Activated naive CD4-positive, alpha-beta T cell treated with anti-CD3 and anti-CD28 coated beads, Interleukin-2, amount 50 U/mL, for 24 hours (primary cell): Measurements from ENCODE around the gene PIP5K1C.

Source experiments
- H3K27ac Mint-ChIP-seq: one replicate; pipeline ENCODE4 v1.8.0; 2021; ENCODE audit warnings: mild to moderate bottlenecking, mixed read lengths
- H3K27me3 Mint-ChIP-seq: one replicate; pipeline ENCODE4 v1.8.0; 2021; ENCODE audit warnings: mixed read lengths
- H3K36me3 Mint-ChIP-seq: one replicate; pipeline ENCODE4 v1.8.0; 2021; ENCODE audit warnings: mixed read lengths
- H3K4me1 Mint-ChIP-seq: one replicate; pipeline ENCODE4 v1.8.0; 2021; ENCODE audit warnings: mixed read lengths
- H3K4me3 Mint-ChIP-seq: one replicate; pipeline ENCODE4 v1.8.0; 2021; ENCODE audit warnings: mild to moderate bottlenecking, mixed read lengths
- H3K9me3 Mint-ChIP-seq: one replicate; pipeline ENCODE4 v1.8.0; 2021; ENCODE audit warnings: mixed read lengths

The PIP5K1C gene

GRCh38 chr19:3612330-3612729 is 87.9 kb downstream of the PIP5K1C start:
- H3K9me3 Mint-ChIP-seq: no peaks in the 10 kb centered on the region
- peaks cover 12% of the 10 kb centered on the region for H3K4me1 Mint-ChIP-seq
- H3K27me3 Mint-ChIP-seq: no peaks in the 10 kb centered on the region
- H3K27ac Mint-ChIP-seq: no peak overlapping the region
- peaks cover 2% of the 10 kb centered on the region for H3K36me3 Mint-ChIP-seq
- no peak overlapping the region for H3K4me3 Mint-ChIP-seq

GRCh38 chr19:3611841-3612240 is 88.4 kb downstream of the PIP5K1C start:
- Mint-ChIP-seq H3K36me3 (peaks cover 2% of the 10 kb centered on the region), H3K27ac (no peak overlapping the region), H3K9me3 (no peaks in the 10 kb centered on the region), H3K4me3 (no peak overlapping the region), H3K27me3 (no peaks in the 10 kb centered on the region), H3K4me1 (peaks cover 8% of the 10 kb centered on the region)

DNA sequence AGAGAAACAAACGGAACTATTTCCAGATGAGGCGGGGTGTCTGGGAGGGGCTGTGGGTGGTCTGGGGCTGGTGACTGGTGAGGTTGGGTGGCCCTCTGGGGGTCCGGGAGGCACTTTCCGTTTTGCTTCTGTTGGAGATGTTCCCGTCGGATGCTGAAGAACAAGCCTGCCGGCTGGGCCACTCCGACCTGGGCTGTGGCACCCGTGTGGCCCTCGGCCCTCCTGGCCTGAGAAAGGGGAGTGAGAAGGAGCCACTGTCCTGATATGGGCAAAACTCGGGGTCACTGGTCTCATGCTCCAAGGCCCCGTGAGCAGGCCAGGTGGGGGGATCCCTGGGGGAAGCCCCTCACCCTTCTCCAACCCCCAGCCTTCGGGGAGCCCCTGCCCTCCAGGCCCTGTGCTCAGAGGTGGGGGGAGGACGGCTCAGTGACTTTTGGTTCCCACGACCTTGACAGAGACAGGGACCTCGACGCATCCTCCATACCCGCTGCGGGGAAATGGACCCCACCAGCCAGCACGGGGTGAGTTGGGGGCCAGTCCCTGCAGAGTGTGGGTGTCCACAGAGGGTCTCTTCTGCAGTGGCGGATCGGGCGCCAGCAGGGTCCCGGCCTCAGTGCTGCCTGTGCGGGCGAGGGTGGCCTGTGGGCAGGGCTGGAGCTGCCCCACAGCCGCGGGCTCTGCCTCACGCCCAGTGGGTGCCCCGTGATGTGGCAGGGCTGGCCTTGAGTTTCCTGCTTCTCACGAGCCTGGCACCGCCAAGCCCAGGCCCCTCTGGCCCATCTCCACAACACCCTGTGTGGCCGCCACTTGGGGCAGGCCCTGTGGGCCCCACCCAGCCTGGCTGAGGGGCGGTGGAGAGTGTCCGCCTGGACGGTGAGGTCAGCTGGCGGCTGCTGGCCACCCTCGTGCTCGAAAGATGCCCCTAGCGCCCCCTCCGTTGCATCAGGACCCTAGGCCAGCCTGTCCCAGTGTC is 89.2 kb downstream of the PIP5K1C start:
- Mint-ChIP-seq H3K27ac (no peak overlapping the region), H3K4me1 (peaks cover 8% of the 10 kb centered on the region), H3K27me3 (no peaks in the 10 kb centered on the region), H3K9me3 (no peaks in the 10 kb centered on the region), H3K36me3 (peaks cover 2% of the 10 kb centered on the region), H3K4me3 (no peak overlapping the region)

DNA sequence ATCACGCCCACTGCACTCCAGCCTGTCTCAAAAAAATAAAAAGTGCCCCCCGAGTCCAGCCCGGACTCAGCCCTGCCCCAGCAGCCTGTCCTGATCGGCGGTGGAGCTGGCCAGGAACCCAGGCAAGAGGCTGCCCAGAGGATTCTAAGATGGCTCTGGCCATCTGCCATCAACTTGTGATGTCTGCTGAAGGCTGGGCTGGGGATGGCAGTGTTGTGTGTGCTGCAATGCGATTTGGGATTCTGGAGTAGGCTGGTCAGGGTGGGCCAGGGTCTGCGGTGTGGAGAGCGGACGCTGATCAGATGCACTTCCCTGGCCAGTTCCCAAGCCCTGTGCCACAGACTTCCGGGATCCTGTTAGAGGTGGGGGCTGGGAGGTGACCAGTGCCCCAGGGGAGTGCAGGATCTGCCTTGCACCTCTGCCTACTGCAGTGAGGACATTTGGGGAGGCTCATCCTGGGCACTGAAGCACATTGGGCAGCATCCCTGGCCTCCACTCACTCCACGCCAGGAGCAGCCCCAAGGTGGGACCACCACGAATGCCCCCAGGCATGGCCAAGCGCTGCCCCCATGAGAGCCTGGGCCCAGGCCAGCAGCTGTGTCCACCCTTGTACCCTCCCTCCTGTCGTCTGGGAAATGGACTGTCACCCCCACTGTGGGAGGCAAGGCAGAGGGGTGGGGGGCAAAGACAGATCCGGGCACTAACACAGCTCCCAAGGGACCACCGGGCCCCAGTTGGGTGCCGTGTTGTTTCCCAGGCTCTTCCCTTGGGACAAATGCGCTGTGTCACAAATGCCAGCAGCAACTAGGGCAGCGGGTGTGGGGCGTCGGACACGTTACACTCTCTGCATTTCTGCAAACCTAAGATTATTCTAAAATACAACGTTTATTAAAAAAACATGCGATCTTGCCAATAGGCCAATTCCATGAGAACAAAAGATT is 90.2 kb downstream of the PIP5K1C start:
- H3K27me3 Mint-ChIP-seq: no peaks in the 10 kb centered on the region
- H3K4me1 Mint-ChIP-seq: peaks cover 8% of the 10 kb centered on the region
- no peak overlapping the region for H3K27ac Mint-ChIP-seq
- peaks cover 2% of the 10 kb centered on the region for H3K36me3 Mint-ChIP-seq
- H3K4me3 Mint-ChIP-seq: no peak overlapping the region
- no peaks in the 10 kb centered on the region for H3K9me3 Mint-ChIP-seq

GRCh38 chr19:3608750-3609322 is 91.4 kb downstream of the PIP5K1C start:
- Mint-ChIP-seq H3K27ac (no peak overlapping the region), H3K4me3 (no peak overlapping the region), H3K4me1 (peaks cover 8% of the 10 kb centered on the region), H3K9me3 (no peaks in the 10 kb centered on the region), H3K27me3 (no peaks in the 10 kb centered on the region), H3K36me3 (peaks cover 2% of the 10 kb centered on the region)

- Mint-ChIP-seq H3K36me3 (peaks cover 2% of the 10 kb centered on the region), H3K9me3 (no peaks in the 10 kb centered on the region), H3K4me1 (peaks cover 8% of the 10 kb centered on the region), H3K4me3 (no peak overlapping the region), H3K27me3 (no peaks in the 10 kb centered on the region), H3K27ac (peak overlapping the region; percentile 43)
Observed at GRCh38 chr19:3608079-3608641, 92.1 kb downstream of the PIP5K1C start.

DNA sequence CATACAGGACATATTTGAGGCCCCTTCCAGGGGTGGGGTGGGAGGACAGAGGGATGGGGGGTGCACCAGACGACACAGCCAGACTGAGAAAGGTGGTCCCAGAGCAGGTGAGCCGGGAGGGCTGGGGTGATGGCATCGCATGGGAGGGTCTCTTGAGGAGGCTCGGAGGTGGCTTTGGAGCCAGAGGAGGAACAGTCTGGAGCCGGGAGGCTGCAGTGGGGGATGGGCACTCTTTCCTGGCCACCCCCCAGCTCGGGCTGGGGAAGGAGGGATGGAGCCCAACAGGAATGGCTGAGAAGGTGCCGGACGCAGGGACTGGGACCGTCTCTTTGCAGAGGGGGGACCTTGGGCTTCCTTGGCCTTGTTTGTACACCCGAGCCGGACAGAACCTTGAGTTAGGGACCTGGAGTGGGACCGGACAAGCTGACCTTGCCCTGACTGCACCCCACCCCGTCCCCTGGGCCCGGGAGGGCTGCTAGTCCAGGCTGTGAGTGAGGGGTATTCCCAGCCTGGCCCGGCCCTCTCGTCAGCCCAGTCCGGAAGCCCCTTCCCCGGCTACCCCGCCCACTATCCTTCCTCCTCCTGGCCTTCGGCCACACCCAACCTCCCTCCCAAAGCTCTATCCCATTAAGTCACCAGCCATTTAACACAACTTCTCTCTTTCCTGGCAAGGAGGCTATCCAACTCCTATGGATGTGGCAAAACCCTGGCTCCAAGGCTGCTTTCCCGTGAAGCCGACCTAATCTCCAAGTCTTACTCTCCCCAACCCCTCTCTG is 92.8 kb downstream of the PIP5K1C start:
- H3K36me3 Mint-ChIP-seq: peaks cover 2% of the 10 kb centered on the region
- no peaks in the 10 kb centered on the region for H3K27me3 Mint-ChIP-seq
- peak overlapping the region; percentile 43 for H3K27ac Mint-ChIP-seq
- H3K4me3 Mint-ChIP-seq: no peak overlapping the region
- no peaks in the 10 kb centered on the region for H3K9me3 Mint-ChIP-seq
- H3K4me1 Mint-ChIP-seq: peaks cover 8% of the 10 kb centered on the region

GRCh38 chr19:3606690-3607289 is 93.5 kb downstream of the PIP5K1C start, which contains the start of gene TBXA2R:
Gene TBXA2R (minus strand): TSS chr19:3606875. CDS start chr19:3600634, 6,241 bp downstream.
- H3K27ac Mint-ChIP-seq: no peak within 1 kb of the TSS
- H3K4me3 Mint-ChIP-seq: no peak within 1 kb of the TSS
- H3K27me3 Mint-ChIP-seq: no peaks in the 10 kb centered on the region

GRCh38 chr19:3606174-3606689 is 94.0 kb downstream of the PIP5K1C start:
- H3K9me3 Mint-ChIP-seq: no peaks in the 10 kb centered on the region
- peaks cover 8% of the 10 kb centered on the region for H3K4me1 Mint-ChIP-seq
- H3K27ac Mint-ChIP-seq: no peak overlapping the region
- H3K36me3 Mint-ChIP-seq: no peaks in the 10 kb centered on the region
- no peak overlapping the region for H3K4me3 Mint-ChIP-seq
- no peaks in the 10 kb centered on the region for H3K27me3 Mint-ChIP-seq

More at GRCh38 chr19:3606690-3607289, 93.5 kb downstream of the PIP5K1C start, which contains the start of gene TBXA2R:
- no peaks in the 10 kb centered on the region for H3K36me3 Mint-ChIP-seq
- peaks cover 8% of the 10 kb centered on the region for H3K4me1 Mint-ChIP-seq
- no peaks in the 10 kb centered on the region for H3K9me3 Mint-ChIP-seq

DNA sequence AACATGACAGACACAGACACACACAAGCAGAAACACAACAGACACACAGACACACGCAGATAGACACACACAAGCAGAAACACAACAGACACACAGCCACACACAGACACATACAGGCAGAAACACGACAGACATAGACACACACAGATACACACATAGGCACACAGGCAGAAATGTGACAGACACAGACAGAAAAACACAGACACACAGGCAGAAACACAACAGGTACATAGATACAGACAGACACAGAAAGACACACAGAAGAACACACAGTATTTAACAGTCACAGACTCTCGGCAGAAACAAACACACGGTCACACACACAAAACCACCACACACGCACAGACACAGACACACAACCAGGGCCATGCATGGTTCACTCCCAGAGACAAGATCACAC is 94.5 kb downstream of the PIP5K1C start:
- H3K4me1 Mint-ChIP-seq: peaks cover 8% of the 10 kb centered on the region
- no peak overlapping the region for H3K27ac Mint-ChIP-seq
- H3K27me3 Mint-ChIP-seq: no peaks in the 10 kb centered on the region
- H3K36me3 Mint-ChIP-seq: no peaks in the 10 kb centered on the region
- no peaks in the 10 kb centered on the region for H3K9me3 Mint-ChIP-seq
- H3K4me3 Mint-ChIP-seq: no peak overlapping the region

GRCh38 chr19:3605361-3605760 is 94.9 kb downstream of the PIP5K1C start:
- Mint-ChIP-seq H3K4me1 (peaks cover 8% of the 10 kb centered on the region), H3K36me3 (no peaks in the 10 kb centered on the region), H3K9me3 (no peaks in the 10 kb centered on the region), H3K27ac (no peak overlapping the region), H3K27me3 (no peaks in the 10 kb centered on the region), H3K4me3 (no peak overlapping the region)

- Mint-ChIP-seq H3K36me3 (no peaks in the 10 kb centered on the region), H3K27me3 (no peaks in the 10 kb centered on the region), H3K4me1 (peaks cover 8% of the 10 kb centered on the region), H3K27ac (no peak overlapping the region), H3K9me3 (no peaks in the 10 kb centered on the region), H3K4me3 (no peak overlapping the region)
Observed at GRCh38 chr19:3604987-3605343, 95.3 kb downstream of the PIP5K1C start.

GRCh38 chr19:3604227-3604986 is 95.9 kb downstream of the PIP5K1C start:
- Mint-ChIP-seq H3K9me3 (no peaks in the 10 kb centered on the region), H3K27ac (no peak overlapping the region), H3K36me3 (no peaks in the 10 kb centered on the region), H3K4me3 (no peak overlapping the region), H3K4me1 (peaks cover 8% of the 10 kb centered on the region), H3K27me3 (no peaks in the 10 kb centered on the region)
